Measurements from ENCODE around the gene KRT6B. TPM values are rescaled to one million over a fixed set of nuclear protein-coding genes. Genes with fewer than 3 reads are reported as not detected.
"Not testable (repeated sequence)": the region's sequence is repeated elsewhere in the genome, so short reads cannot be mapped to it uniquely, and the experiment has no call there.

The KRT6B gene
- total and polyA plus RNA-seq, 9 donors: 0.11 TPM; not detected in 8

GRCh38 chr12:52461693-52462092, 9.7 kb upstream of the KRT6B start:
- intact Hi-C loops (cut with DNase I): no loop called here
- WGBS, 3 donors: 58 to 80% (median 68%) methylated on average over 5 of the region's 5 CpGs
- no peak overlapping the region for H3K27ac ChIP-seq

GRCh38 chr12:52458861-52459260, 6.9 kb upstream of the KRT6B start:
- WGBS, 3 donors: 73 to 85% (median 85%) methylated on average over 5 of the region's 5 CpGs
- H3K36me3 ChIP-seq: no peaks in the 10 kb centered on the region
- H3K4me3 ChIP-seq: no peak overlapping the region
- intact Hi-C loops (cut with DNase I): no loop called here
- DNase-seq: no peak
- no peaks in the 10 kb centered on the region for H3K9me3 ChIP-seq
- no peaks in the 10 kb centered on the region for H3K4me1 ChIP-seq (ENCODE audit: insufficient read depth)
- no peak for TF ChIP-seq EP300 (IDR thresholded peaks at IDR 0.05)
- H3K27me3 ChIP-seq: no peaks in the 10 kb centered on the region
- no peak overlapping the region for H3K27ac ChIP-seq

More at GRCh38 chr12:52461693-52462092, 9.7 kb upstream of the KRT6B start:
- no peak for DNase-seq
- H3K4me1 ChIP-seq (ENCODE audit: insufficient read depth): no peaks in the 10 kb centered on the region
- no peaks in the 10 kb centered on the region for H3K27me3 ChIP-seq
- H3K36me3 ChIP-seq: no peaks in the 10 kb centered on the region
- H3K4me3 ChIP-seq: no peak overlapping the region
- TF ChIP-seq EP300 (IDR thresholded peaks at IDR 0.05) (no peak), CTCF (IDR thresholded peaks at IDR 0.05) (no peak), POLR2A (IDR thresholded peaks at IDR 0.05) (no peak)
- no peaks in the 10 kb centered on the region for H3K9me3 ChIP-seq

- TF ChIP-seq CTCF (IDR thresholded peaks at IDR 0.05): no peak
- intact Hi-C loops (cut with DNase I): no loop called here
- Histone ChIP-seq H3K9me3 (no peaks in the 10 kb centered on the region), H3K27me3 (no peaks in the 10 kb centered on the region), H3K36me3 (no peaks in the 10 kb centered on the region), H3K27ac (no peak overlapping the region), H3K4me3 (no peak overlapping the region), H3K4me1 (ENCODE audit: insufficient read depth) (no peaks in the 10 kb centered on the region)
- WGBS, 3 donors: 78 to 93% (median 84%) methylated on average over 1 of the region's 1 CpG
- no peak for DNase-seq
Measured at GRCh38 chr12:52455821-52456220, 3.9 kb upstream of the KRT6B start.

GRCh38 chr12:52454411-52455201, 2.7 kb upstream of the KRT6B start:
- H3K4me1 ChIP-seq (ENCODE audit: insufficient read depth): no peaks in the 10 kb centered on the region
- no peak overlapping the region for H3K4me3 ChIP-seq
- TF ChIP-seq CTCF (IDR thresholded peaks at IDR 0.05) (no peak), POLR2A (IDR thresholded peaks at IDR 0.05) (no peak), EP300 (IDR thresholded peaks at IDR 0.05) (no peak)
- intact Hi-C loops (cut with DNase I): no loop called here
- WGBS, 3 donors: 49 to 59% (median 53%) methylated on average over 3 of the region's 3 CpGs
- H3K27ac ChIP-seq: no peak overlapping the region
- no peaks in the 10 kb centered on the region for H3K27me3 ChIP-seq
- no peaks in the 10 kb centered on the region for H3K9me3 ChIP-seq
- DNase-seq: no peak
- no peaks in the 10 kb centered on the region for H3K36me3 ChIP-seq

GRCh38 chr12:52448228-52448627, 3.7 kb downstream of the KRT6B start:
- Histone ChIP-seq H3K9me3 (no peaks in the 10 kb centered on the region), H3K27ac (no peak overlapping the region), H3K27me3 (no peaks in the 10 kb centered on the region), H3K36me3 (no peaks in the 10 kb centered on the region), H3K4me3 (no peak overlapping the region), H3K4me1 (ENCODE audit: insufficient read depth) (no peaks in the 10 kb centered on the region)
- intact Hi-C loops (cut with DNase I): no loop called here
- DNase-seq: no peak
- 50 to 66% (median 54%) methylated on average over 3 of the region's 3 CpGs for WGBS, 3 donors
- TF ChIP-seq CTCF (IDR thresholded peaks at IDR 0.05): no peak
- no peak for TF ChIP-seq POLR2A (IDR thresholded peaks at IDR 0.05)
- no peak for TF ChIP-seq EP300 (IDR thresholded peaks at IDR 0.05)

GRCh38 chr12:52447196-52447595, 4.8 kb downstream of the KRT6B start:
- H3K27me3 ChIP-seq; H3K36me3 ChIP-seq; H3K27ac ChIP-seq; H3K4me3 ChIP-seq; DNase-seq; H3K4me1 ChIP-seq (ENCODE audit: insufficient read depth); H3K9me3 ChIP-seq; intact Hi-C loops (cut with DNase I): not testable (repeated sequence)
- 91 to 93% (median 93%) methylated on average over 11 of the region's 11 CpGs for WGBS, 3 donors

Measured in ovary (tissue), 9 donors.